Measurements from ENCODE around the gene RARRES1. TPM values are rescaled to one million over a fixed set of nuclear protein-coding genes. Genes with fewer than 3 reads are reported as not detected.

Gene RARRES1
- total RNA-seq, 1 experiment from 2014 or later, result not detected

GRCh38 chr3:158765518-158766205, 33.4 kb upstream of the RARRES1 start:
- no TSS peak for BruUV-seq (replicated peaks)
- CTCF ChIA-PET, result interaction anchor here (0.6 to 4.1 kb wide), 6 partner anchors 12 to 1063 kb away, joined by 3 to 17 read pairs (median 4); no protein-coding TSS in a partner anchor
- intact Hi-C loops (cut with micrococcal nuclease), result no loop called here

GRCh38 chr3:158763421-158763820, 31.2 kb upstream of the RARRES1 start:
- no peak for DNase-seq (ENCODE audit: unreplicated experiment)
- Mint-ChIP-seq H3K4me1 (ENCODE audit: insufficient read depth, unreplicated experiment) (peaks cover 2% of the 10 kb centered on the region), H3K9me3 (ENCODE audit: unreplicated experiment) (no peaks in the 10 kb centered on the region), H3K36me3 (ENCODE audit: insufficient read depth, unreplicated experiment) (no peaks in the 10 kb centered on the region), H3K4me3 (ENCODE audit: unreplicated experiment) (no peak overlapping the region), H3K27ac (ENCODE audit: low read depth, unreplicated experiment) (no peak overlapping the region), H3K27me3 (ENCODE audit: insufficient read depth, unreplicated experiment) (no peaks in the 10 kb centered on the region)
- ChIA-PET CTCF (interaction anchor here (0.6 to 1.0 kb wide), 2 partner anchors 32 to 224 kb away, joined by 3 to 4 read pairs; no protein-coding TSS in a partner anchor), POLR2A (no interaction called here)
- intact Hi-C loops (cut with micrococcal nuclease), result no loop called here
- BruUV-seq (replicated peaks), result no TSS peak
- TF ChIP-seq CTCF (IDR thresholded peaks at IDR 0.05; ENCODE audit: unreplicated experiment), result no peak

More at GRCh38 chr3:158765518-158766205, 33.4 kb upstream of the RARRES1 start:
- H3K27ac Mint-ChIP-seq (ENCODE audit: low read depth, unreplicated experiment), result no peak overlapping the region
- H3K9me3 Mint-ChIP-seq (ENCODE audit: unreplicated experiment), result no peaks in the 10 kb centered on the region
- no peaks in the 10 kb centered on the region for H3K36me3 Mint-ChIP-seq (ENCODE audit: insufficient read depth, unreplicated experiment)
- H3K4me1 Mint-ChIP-seq (ENCODE audit: insufficient read depth, unreplicated experiment), result peaks cover 24% of the 10 kb centered on the region
- POLR2A ChIA-PET, result no interaction called here
- H3K4me3 Mint-ChIP-seq (ENCODE audit: unreplicated experiment), result no peak overlapping the region
- DNase-seq (ENCODE audit: unreplicated experiment), result no peak
- H3K27me3 Mint-ChIP-seq (ENCODE audit: insufficient read depth, unreplicated experiment), result no peaks in the 10 kb centered on the region
- TF ChIP-seq CTCF (IDR thresholded peaks at IDR 0.05; ENCODE audit: unreplicated experiment), result no peak

- BruUV-seq (replicated peaks), result no TSS peak
- Mint-ChIP-seq H3K4me1 (ENCODE audit: insufficient read depth, unreplicated experiment) (no peaks in the 10 kb centered on the region), H3K36me3 (ENCODE audit: insufficient read depth, unreplicated experiment) (no peaks in the 10 kb centered on the region), H3K27me3 (ENCODE audit: insufficient read depth, unreplicated experiment) (no peaks in the 10 kb centered on the region), H3K9me3 (ENCODE audit: unreplicated experiment) (no peaks in the 10 kb centered on the region), H3K27ac (ENCODE audit: low read depth, unreplicated experiment) (no peak overlapping the region), H3K4me3 (ENCODE audit: unreplicated experiment) (no peak overlapping the region)
- POLR2A ChIA-PET, result no interaction called here
- no peak for DNase-seq (ENCODE audit: unreplicated experiment)
- TF ChIP-seq CTCF (IDR thresholded peaks at IDR 0.05; ENCODE audit: unreplicated experiment), result no peak
- CTCF ChIA-PET, result interaction anchor here (0.6 to 5.2 kb wide), 4 partner anchors 27 to 223 kb away, joined by 4 to 24 read pairs (median 6); no protein-coding TSS in a partner anchor
- intact Hi-C loops (cut with micrococcal nuclease), result no loop called here
These were observed 30.4 kb upstream of the RARRES1 start for GRCh38 chr3:158762701-158763100.

GRCh38 chr3:158761350-158761749, 29.1 kb upstream of the RARRES1 start:
- H3K4me1 Mint-ChIP-seq (ENCODE audit: insufficient read depth, unreplicated experiment), result no peaks in the 10 kb centered on the region
- H3K27ac Mint-ChIP-seq (ENCODE audit: low read depth, unreplicated experiment), result no peak overlapping the region
- no peak overlapping the region for H3K4me3 Mint-ChIP-seq (ENCODE audit: unreplicated experiment)
- intact Hi-C loops (cut with micrococcal nuclease), result no loop called here
- ChIA-PET CTCF (interaction anchor here (0.6 to 5.2 kb wide), 8 partner anchors 17 to 1806 kb away, joined by 3 to 24 read pairs (median 4); no protein-coding TSS in a partner anchor), POLR2A (no interaction called here)
- no peaks in the 10 kb centered on the region for H3K27me3 Mint-ChIP-seq (ENCODE audit: insufficient read depth, unreplicated experiment)
- BruUV-seq (replicated peaks), result no TSS peak
- no peaks in the 10 kb centered on the region for H3K36me3 Mint-ChIP-seq (ENCODE audit: insufficient read depth, unreplicated experiment)
- no peak for TF ChIP-seq CTCF (IDR thresholded peaks at IDR 0.05; ENCODE audit: unreplicated experiment)
- no peaks in the 10 kb centered on the region for H3K9me3 Mint-ChIP-seq (ENCODE audit: unreplicated experiment)
- DNase-seq (ENCODE audit: unreplicated experiment), result no peak

All from MCF 10A (cell line).